HG03520 (cell line): ENCODE data around the gene CEP131.
"Not testable (repeated sequence)": the region's sequence is repeated elsewhere in the genome, so short reads cannot be mapped to it uniquely, and the experiment has no call there.

Source experiments
- ATAC-seq: cut with Tn5 transposase; IDR thresholded peaks from one replicate; pipeline ENCODE4 v1.9.1; 2021; ENCODE audit warnings: mild to moderate bottlenecking, moderate library complexity; ENCODE audit not compliant: unreplicated experiment

Gene CEP131

DNA sequence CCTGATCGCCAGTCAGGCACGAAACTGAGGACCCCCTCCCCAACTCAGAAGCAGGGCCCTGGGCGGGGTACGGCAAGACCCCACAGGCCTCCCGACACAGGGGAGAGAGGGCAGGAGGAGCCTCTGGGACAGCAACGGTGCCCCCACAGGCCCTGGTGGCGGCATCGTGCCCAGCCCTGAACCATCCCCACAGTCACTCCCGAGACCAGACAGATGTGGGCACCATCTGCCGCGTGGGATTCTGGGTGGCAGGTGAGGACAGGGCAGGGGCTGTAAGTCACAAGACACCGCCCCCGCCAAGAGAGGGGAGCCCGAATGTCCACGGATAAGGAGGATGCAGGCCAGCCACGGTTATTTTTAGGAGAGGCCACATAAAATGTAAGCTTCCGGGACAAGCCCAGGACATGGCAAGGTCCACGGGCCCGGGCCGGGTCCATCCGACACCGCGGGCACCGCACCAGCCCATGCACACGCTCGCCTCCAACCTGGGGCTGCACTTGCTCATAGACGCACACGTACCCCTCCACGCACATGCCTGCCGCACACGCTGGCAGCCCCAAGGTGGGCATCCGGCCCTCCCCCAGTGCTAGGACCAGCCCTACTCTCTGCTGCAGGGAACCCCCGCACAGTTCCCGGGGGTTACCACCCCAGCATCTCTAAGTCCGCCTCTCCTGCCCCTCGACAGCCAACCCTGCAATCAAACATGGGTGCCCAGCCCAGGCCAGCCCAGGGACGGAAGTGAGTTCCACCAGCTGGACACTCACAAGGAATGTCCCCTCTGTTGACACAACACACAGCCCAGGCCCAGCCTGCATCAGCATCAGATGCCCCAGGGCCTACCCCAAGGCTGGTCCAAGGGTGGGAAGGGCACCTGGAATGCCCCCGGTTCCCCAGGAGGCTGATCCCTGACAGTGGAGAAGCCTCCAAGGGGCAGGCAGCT is 65.6 kb downstream of the CEP131 start:
- no peak for ATAC-seq

DNA sequence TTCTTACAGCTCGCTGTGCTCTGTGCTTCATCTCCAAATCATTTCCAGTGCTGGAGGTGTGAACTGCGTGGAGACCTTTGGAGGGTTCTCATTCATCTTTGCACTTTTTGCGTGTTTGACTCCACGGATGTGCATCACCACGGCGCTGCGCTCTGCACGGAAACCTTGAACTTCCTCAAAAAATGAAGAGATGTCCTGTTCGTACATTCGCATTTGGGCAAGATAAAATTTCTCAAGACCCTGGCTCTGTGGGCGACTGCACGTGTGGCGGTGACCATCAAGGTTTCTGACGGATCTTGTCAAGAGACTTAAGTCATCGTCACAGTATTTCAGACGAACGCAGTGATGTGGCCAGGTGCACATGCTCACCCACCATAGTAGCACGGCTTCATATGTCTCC is 67.8 kb downstream of the CEP131 start:
- ATAC-seq, result no peak

DNA sequence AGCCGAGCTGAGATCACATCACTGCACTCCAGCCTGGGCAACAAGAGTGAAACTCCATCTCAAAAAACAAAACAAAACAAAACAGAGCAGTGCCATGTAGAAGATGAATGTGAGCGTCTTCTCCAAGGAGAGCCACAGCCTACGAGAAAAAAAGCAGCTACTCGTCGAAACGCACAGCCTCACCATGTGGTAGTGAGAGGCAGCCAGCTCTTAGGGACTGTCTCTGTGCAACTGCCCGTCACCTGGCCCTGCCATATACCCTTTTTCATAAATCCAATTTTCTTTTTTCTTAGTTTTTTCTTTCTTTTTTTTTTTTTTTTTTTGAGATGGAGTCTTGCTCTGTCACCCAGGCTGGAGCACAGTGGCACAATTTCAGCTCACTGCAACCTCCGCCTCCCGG is 68.7 kb downstream of the CEP131 start:
- ATAC-seq, result not testable (repeated sequence)

DNA sequence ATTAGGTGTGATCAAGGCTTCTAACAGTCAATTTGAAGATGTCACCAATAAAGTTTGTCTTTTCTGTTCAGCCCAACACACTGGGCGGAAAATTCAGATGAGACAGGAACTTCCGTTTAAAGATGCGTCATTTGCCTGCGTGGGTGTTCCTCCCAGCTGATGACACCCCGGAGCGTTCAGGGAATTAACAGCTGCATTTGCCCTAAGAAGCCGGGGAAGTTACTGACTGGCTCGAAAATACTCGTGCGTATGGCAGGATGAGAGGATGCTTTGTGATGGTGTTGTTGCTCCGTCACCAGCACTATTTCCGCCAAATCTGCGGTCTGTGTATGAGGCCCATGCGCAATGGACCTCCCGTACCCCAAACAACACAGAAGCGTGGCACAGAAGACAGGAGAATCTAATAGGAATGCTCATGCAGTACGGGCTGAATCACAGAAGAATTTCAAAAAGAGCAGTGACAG is 69.4 kb downstream of the CEP131 start:
- no peak for ATAC-seq

DNA sequence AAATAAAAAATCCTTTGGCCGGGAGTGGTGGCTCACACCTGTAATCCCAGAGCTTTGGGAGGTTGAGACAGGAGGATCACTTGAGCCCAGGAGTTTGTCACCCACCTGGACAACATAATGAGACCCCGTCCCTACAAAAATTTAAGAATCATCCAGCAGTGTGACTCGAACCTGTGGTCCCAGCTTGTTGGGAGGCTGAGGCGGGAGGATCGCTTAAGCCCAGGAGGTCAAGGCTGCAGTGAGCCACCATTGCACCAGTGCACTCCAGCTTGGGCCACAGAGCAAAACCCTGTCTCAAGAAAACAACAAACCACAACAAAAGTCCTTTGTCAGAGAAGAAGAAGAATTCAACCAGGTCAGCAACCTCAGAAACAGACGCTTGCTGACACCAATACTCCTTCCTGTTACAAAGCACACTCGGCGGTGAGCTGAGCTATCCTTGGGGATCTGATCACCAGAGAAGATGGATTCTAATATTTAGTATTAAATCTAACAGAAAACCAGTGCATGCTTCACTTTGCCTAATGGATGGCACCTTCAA is 70.4 kb downstream of the CEP131 start:
- no peak for ATAC-seq

DNA sequence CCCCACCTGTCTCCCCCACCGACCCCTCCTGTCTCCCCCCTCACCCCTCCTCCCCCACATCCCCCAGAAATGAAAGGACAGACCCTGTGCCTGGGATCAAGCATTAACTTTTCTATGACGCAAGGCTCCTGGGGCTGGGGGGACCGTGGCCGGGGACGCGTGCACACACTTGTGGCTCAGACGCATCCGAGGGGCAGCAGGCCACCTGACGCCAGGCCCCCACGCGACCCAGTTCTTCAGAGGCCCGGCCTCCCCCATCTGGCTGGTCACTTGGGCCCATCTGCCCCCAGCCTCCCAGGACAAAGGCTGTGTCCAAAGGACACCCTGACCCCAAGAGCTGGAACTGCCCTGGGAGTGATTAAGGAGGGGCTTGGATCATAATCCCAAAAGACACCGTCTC is 71.5 kb downstream of the CEP131 start:
- ATAC-seq, result no peak

DNA sequence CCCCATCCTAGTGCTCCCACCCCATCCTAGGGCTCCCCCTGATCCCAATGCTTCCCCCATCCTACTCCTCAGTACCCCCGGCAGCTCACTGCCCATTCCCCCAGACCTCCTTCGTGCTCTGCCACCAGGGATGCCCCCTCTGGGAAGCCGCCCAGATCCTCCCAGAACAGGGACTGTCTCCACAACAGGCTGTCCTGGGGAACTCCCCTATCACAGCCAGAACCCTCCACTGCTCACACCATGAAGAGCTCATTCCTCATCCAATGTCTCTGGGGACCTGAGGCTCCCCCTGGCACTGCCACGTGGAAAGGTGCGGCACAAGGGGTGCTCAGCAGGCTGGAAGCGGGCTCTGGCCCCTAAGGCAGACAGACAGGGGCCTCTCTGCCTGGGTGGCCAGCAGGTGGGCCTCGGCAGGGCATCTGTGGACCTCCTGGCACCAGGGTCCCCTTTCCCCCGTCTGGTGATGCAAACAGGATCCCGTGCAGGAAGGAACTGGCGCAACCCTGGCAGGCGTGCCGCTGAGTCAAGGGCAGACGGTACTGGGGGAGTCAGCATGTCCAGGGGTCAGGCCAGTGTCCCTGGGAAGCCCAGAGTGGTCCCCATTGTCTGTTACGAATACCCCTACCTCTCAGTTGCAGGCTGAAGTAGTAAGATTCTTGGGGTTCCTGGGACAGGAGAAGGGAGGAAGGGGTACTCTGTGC is 72.2 kb downstream of the CEP131 start:
- ATAC-seq, result no peak

DNA sequence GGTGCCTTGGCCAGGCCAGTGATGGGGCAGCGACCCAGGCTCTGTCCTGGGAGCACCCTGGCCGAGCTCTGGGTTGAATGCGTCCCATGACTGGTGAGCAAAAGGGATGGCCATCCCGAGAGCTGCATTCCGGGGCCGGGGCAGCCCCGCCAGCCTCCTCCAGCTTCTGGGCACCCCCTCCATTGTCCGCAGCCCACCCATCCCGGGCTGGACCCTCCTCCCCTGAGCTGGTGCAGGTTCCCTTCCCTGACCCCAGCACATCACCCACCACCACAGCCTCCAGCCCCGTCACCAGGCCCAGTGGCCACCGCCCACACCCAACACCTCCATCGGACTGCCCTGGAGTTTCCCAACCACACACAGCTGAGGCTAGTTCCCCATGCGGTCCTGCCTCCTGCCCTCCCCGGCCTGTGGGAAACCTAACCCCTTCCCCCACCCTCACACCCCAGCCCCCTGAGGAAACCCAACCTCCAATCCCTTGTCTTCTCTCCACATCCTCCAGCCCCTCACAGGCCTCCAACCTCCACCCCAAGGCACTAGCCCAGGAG is 73.7 kb downstream of the CEP131 start:
- no peak for ATAC-seq

DNA sequence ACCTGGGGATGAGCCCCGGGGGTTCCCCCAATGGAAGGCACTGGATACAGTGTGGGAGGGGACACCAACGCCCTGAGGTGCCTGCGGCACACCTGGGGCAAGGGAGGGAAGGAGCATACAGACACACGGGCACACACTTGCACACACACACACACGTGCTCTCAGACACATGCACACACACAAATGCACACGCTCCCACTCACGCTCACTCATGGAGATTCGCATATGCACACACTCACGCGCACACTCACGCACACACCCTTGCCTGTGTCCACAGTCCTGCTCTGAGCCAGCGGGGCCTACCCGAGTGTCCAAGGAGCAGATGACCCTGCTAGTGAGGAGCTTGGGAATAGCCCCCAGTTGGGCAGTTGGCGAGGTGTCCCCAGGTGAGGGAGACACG is 74.2 kb downstream of the CEP131 start:
- no peak for ATAC-seq

DNA sequence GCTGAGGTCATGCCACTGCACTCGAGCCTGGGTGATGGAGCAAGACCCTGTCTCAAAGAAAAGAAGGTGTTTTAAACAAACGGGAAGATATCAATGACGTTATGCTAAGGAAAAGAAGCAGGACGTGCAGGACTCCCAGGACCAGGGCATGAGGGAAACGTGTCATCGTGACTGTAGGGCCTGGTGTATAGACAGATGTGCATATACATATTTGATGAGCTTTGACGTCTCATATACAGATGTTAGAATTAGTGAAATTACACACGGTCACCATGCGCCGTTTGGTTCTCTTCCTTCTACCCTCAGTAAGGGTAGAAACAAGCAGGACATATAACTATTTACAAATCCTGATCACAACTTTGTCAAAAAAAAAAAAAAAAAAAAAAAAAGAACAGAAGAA is 75.1 kb downstream of the CEP131 start:
- no peak for ATAC-seq

DNA sequence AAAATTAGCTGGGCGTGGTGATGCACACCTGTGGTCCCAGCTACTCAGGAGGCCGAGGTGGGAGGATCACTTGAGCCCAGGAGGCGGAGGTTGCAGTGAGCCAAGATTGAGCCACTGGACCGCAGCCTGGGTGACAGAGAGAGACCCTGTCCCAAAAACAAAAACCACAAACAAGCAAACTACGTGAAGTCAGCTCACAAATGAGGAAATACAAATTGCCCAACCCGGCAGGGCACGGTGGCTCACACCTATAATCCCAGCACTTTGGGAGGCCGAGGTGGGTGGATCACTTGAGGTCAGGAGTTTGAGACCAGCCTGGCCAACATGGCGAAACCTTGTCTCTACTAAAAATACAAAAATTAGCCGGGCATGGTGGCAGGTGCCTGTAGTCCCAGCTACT is 76.6 kb downstream of the CEP131 start:
- not testable (repeated sequence) for ATAC-seq

DNA sequence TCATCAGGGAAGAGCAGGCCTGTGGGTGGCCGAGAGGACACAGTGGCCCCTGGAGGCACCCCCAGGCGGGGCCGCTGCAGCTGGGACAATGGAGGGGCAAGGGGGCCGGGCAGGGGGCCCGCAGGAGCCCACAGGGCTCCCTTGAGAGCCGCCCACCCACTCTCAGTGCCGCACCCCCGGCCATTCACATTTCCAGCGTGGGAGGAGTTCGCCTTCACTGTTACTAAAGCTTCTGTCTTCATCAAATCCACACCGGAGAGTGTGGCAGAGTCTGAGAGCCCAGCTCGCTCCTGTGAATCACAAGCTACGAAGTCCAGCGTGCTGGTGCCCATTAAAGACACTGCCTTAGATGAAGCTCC is 78.4 kb downstream of the CEP131 start:
- ATAC-seq, result no peak

DNA sequence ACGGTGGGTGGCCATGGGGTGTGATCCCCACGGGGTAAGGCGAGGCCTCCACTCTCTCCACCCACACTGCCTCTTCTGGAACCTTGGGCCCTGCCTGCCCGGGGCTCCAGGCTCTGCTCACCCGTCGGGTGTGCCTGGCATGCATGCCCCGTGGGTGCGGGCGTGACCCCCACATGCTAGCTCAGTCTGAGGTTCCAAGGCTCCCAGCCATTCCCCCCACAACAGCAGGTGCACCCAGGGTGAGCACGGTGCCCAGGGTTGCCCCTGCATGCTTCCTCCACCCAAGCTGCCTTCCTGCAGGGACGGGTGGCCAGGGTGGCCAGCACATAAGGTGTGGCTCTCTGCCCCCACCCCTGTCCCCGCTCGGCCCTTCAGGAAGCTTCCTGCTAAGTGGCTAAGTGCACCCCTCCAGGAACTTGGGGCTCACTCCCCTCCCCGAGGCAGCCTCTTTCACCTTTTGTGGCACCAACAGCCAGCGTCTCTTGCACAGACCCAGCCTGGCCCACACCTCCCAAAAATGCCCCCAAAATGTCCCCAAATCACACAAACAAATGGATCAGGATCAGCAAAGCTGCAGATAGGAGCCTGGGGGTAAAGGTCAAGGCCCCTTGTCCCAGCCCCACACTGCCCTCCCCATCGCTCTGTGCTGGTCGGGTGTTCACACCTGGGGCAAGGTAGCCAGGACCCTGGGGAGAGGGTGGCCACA is 78.9 kb downstream of the CEP131 start:
- ATAC-seq, result no peak

DNA sequence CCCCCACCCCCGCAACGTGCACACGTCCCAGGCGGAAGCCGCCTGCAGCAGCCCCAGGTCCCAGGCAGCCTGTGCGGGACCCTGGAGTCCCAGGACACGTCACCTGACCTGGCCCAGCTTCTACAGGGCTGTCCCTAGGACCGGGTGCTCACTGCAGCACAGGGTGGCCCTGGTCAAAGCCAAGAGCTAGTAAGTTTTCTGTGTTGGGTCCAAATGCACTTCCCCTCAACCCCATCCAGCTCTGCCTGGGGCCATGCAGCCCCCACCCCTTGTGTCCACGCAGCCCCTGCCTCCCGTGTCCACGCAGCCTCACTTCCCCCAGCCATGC is 79.6 kb downstream of the CEP131 start:
- no peak for ATAC-seq

DNA sequence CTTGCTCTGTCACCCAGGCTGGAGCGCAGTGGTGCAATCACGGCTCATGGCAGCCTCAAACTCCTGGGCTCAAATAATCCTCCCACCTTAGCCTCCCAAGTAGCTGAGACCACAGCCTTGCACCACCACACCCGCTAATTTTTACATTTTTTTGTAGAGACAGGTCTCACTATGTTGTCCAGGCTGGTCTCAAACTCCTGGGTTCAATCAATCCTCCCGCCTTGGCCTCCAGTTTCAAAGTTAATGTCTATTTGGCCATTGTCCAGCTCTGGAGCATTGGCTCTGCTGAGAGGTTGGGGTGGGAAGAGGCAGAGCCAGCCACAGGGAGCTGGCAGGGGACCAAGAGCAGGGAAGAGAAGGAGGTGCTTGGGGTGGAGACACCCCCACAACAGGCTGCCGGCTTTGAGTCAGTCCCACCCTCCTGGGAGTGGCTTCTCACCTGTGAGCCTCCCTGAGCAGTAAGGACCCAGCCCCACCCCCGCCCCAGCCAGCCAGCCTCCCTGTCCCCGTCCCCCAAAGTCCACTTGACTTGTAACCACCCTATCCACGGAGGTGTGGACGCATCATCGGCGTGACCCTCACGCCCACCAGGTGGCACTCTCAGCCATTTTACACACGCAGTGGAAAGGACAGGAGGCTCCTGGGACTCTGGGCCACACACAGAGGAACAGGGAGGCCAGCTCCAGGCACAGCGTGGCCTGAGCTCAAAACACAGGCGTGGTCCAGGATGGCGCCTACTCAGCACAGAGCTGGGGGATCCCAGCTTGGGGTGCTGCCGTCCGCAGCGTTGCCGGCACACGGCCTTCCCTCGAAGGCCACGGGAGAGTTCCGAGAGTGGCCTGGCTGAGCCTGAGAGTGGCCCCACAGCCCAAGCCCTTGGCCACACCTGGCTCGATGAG is 80.2 kb downstream of the CEP131 start:
- ATAC-seq, result no peak

DNA sequence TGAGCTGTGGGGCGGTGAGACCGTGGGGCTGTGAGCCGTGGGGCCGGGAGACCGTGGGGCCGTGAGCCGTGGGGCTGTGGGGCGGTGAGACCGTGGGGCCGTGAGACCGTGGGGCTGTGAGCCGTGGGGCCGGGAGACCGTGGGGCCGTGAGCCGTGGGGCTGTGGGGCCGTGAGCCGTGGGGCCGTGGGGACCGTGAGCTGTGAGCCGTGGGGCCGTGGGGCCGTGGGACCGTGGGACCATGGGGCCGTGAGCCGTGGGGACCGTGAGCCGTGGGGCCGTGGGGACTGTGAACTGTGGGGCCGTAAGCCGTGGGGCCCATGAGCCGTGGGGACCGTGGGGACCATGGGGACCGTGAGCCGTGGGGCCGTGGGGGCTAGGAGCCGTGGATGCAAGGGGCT is 82.1 kb downstream of the CEP131 start:
- ATAC-seq, result no peak

DNA sequence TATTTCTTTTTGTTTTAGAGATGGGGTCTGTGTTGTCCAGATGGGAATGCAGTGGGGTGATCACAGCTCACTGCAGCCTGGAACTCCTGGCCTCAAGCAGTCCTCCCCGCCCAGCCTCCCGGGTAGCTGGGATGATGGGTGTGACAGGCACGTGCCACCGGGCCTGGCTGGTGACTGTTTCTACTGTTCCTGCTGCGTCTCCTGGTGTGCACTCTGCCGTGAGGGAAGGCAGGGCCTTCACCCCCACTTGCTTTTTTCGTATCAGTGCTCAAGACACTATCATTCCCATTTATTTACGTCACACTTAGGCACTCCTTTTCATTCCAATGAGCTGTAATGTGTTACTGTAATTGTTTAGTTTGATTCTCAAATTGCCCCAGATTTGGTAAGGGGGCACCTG is 82.7 kb downstream of the CEP131 start:
- ATAC-seq, result no peak
